ENCODE results near the gene MEF2D. TPM values are rescaled to one million over a fixed set of nuclear protein-coding genes. Genes with fewer than 3 reads are reported as not detected.

MEF2D gene
- total RNA-seq, 6 donors from 2014 or later = 42.7 to 146 (median 58.7) TPM

- Histone ChIP-seq H3K27me3 (no peaks in the 10 kb centered on the region), H3K4me1 (peaks cover 13 to 38% (median 18%) of the 10 kb centered on the region in 4 donors), H3K9me3 (no peaks in the 10 kb centered on the region), H3K27ac (peak overlapping the region; percentile 17 to 74 (median 54)), H3K36me3 (peaks cover 62 to 100% (median 98%) of the 10 kb centered on the region in 4 donors), H3K4me3 (no peak overlapping the region)
- ATAC-seq (ENCODE audit: low FRiP score in 2 of 2) = no peak
- TF ChIP-seq CTCF (IDR thresholded peaks at IDR 0.05) (no peak), POLR2A (IDR thresholded peaks at IDR 0.05) (no peak), EP300 (IDR thresholded peaks at IDR 0.05) (no peak), POLR2AphosphoS5 (IDR thresholded peaks at IDR 0.05) (no peak)
- 48 to 62% methylated on average over 8 of the region's 8 CpGs for WGBS, 2 donors
- no peak for DNase-seq
These were observed 23.9 kb downstream of the MEF2D start for GRCh38 chr1:156476501-156477298.

GRCh38 chr1:156475568-156476500, 24.7 kb downstream of the MEF2D start:
- H3K4me1 ChIP-seq = peaks cover 14 to 34% (median 15%) of the 10 kb centered on the region in 4 donors
- ATAC-seq (ENCODE audit: low FRiP score in 2 of 2) (peak; percentile 26 to 90), DNase-seq (peak in 1 of 2 donors; percentile 87)
- H3K27ac ChIP-seq = peak overlapping the region in 3 of 4 donors; percentile 55 to 74 (median 59)
- H3K9me3 ChIP-seq = no peaks in the 10 kb centered on the region
- no peak for TF ChIP-seq CTCF (IDR thresholded peaks at IDR 0.05)
- TF ChIP-seq POLR2A (IDR thresholded peaks at IDR 0.05) = no peak
- peak in 1 of 4 donors; percentile 23 for TF ChIP-seq EP300 (IDR thresholded peaks at IDR 0.05)
- TF ChIP-seq POLR2AphosphoS5 (IDR thresholded peaks at IDR 0.05) = peak; percentile 26 to 37
- H3K27me3 ChIP-seq = no peaks in the 10 kb centered on the region
- H3K4me3 ChIP-seq = no peak overlapping the region
- WGBS, 2 donors = 82% methylated on average over 9 to 25 of the region's 25 CpGs
- H3K36me3 ChIP-seq = peaks cover 54 to 100% (median 96%) of the 10 kb centered on the region in 4 donors

- WGBS, 2 donors = 87 to 88% methylated on average over 5 to 7 of the region's 7 CpGs
These were observed 25.6 kb downstream of the MEF2D start for GRCh38 chr1:156474966-156475365.

More at GRCh38 chr1:156474966-156475365, 25.6 kb downstream of the MEF2D start:
- Histone ChIP-seq H3K27ac (peak overlapping the region in 2 of 4 donors; percentile 55 to 74), H3K4me1 (peaks cover 8 to 31% (median 17%) of the 10 kb centered on the region in 4 donors), H3K9me3 (no peaks in the 10 kb centered on the region), H3K36me3 (peaks cover 55 to 100% (median 95%) of the 10 kb centered on the region in 4 donors), H3K27me3 (no peaks in the 10 kb centered on the region), H3K4me3 (no peak overlapping the region)
- TF ChIP-seq POLR2AphosphoS5 (IDR thresholded peaks at IDR 0.05) (no peak), POLR2A (IDR thresholded peaks at IDR 0.05) (no peak), EP300 (IDR thresholded peaks at IDR 0.05) (no peak), CTCF (IDR thresholded peaks at IDR 0.05) (no peak)
- ATAC-seq (ENCODE audit: low FRiP score in 2 of 2) (no peak), DNase-seq (no peak)
